Mesenchymal stem cell (in vitro differentiated cells and primary cell): ENCODE results near the gene EGFL6.
"Not testable (repeated sequence)": the region's sequence is repeated elsewhere in the genome, so short reads cannot be mapped to it uniquely, and the experiment has no call there.

Experiments
- DNase-seq: peaks from one replicate; pipeline ENCODE4 v3.0.0-alpha.2; 2013
- H2AFZ ChIP-seq: one replicate; pipeline ENCODE4 v1.6.1; 2013; ENCODE audit warnings: low read depth, mild to moderate bottlenecking, control low read depth, inconsistent platforms, low read length, moderate library complexity
- H2AK5ac ChIP-seq: 2 replicates; pipeline ENCODE4 v1.6.1; 2013; ENCODE audit warnings: low read length, moderate library complexity, mild to moderate bottlenecking, inconsistent platforms; ENCODE audit not compliant: severe bottlenecking
- H2BK120ac ChIP-seq: one replicate; pipeline ENCODE4 v1.6.1; 2013; ENCODE audit warnings: low read depth, mild to moderate bottlenecking, inconsistent platforms, low read length, moderate library complexity
- H2BK12ac ChIP-seq, 2 experiments: one replicate each; pipeline ENCODE4 v1.6.1; 2013; ENCODE audit warnings: inconsistent platforms in 2 of 2, low read length in 2 of 2, mild to moderate bottlenecking in 2 of 2, moderate library complexity in 2 of 2, control low read depth in 1 of 2
- H2BK15ac ChIP-seq: one replicate; pipeline ENCODE4 v1.6.1; 2013; ENCODE audit warnings: mild to moderate bottlenecking, low read depth, inconsistent platforms; ENCODE audit not compliant: poor library complexity, severe bottlenecking
- H2BK5ac ChIP-seq: 2 replicates; pipeline ENCODE4 v1.6.1; 2013; ENCODE audit warnings: low read depth, mild to moderate bottlenecking, low read length, control low read depth, inconsistent platforms; ENCODE audit not compliant: poor library complexity, severe bottlenecking
- H3K14ac ChIP-seq, 2 experiments: one replicate each; pipeline ENCODE4 v1.6.1; 2013; ENCODE audit warnings: inconsistent platforms in 2 of 2, low read length in 2 of 2, control low read depth in 1 of 2, mild to moderate bottlenecking in 1 of 2, moderate library complexity in 1 of 2
- H3K18ac ChIP-seq, 2 experiments: one replicate each; pipeline ENCODE4 v1.6.1; 2013; ENCODE audit warnings: inconsistent platforms in 2 of 2, low read length in 2 of 2, control low read depth in 1 of 2, low read depth in 1 of 2, mild to moderate bottlenecking in 1 of 2
- H3K23ac ChIP-seq, 2 experiments: one replicate each; pipeline ENCODE4 v1.6.1; 2013; ENCODE audit warnings: inconsistent platforms in 2 of 2, low read length in 2 of 2, mild to moderate bottlenecking in 2 of 2, moderate library complexity in 2 of 2, control low read depth in 1 of 2
- H3K27ac ChIP-seq: 2 replicates; pipeline ENCODE4 v1.5.1; 2013; ENCODE audit warnings: mild to moderate bottlenecking, moderate library complexity, low read length, control low read depth, inconsistent platforms; ENCODE audit not compliant: poor library complexity, severe bottlenecking
- H3K27me3 ChIP-seq, 2 experiments: 2 replicates each; pipeline versions ENCODE4 v1.6.1 to v1.7.0; 2013; ENCODE audit warnings: low read length in 2 of 2, mild to moderate bottlenecking in 2 of 2, moderate library complexity in 2 of 2, control low read depth in 1 of 2, inconsistent platforms in 1 of 2; ENCODE audit not compliant: control insufficient read depth in 1 of 2, insufficient read depth in 1 of 2
- H3K36me3 ChIP-seq, 2 experiments: 2 replicates each; pipeline versions ENCODE4 v1.6.1 to v1.7.0; 2013; ENCODE audit warnings: low read length in 2 of 2, control low read depth in 1 of 2, inconsistent platforms in 1 of 2, low read depth in 1 of 2, mild to moderate bottlenecking in 1 of 2; ENCODE audit not compliant: insufficient read depth in 2 of 2, control insufficient read depth in 1 of 2
- H3K4ac ChIP-seq, 2 experiments: one replicate each; pipeline ENCODE4 v1.6.1; 2013; ENCODE audit warnings: inconsistent platforms in 2 of 2, low read length in 2 of 2, mild to moderate bottlenecking in 2 of 2, moderate library complexity in 2 of 2, control low read depth in 1 of 2, low read depth in 1 of 2
- H3K4me1 ChIP-seq: 2 replicates; pipeline ENCODE4 v1.6.1; 2013; ENCODE audit warnings: low read depth, low read length, control low read depth; ENCODE audit not compliant: control insufficient read depth, insufficient read depth
- H3K4me2 ChIP-seq: 2 replicates; pipeline ENCODE4 v1.6.1; 2013; ENCODE audit warnings: low read length, mild to moderate bottlenecking, inconsistent platforms; ENCODE audit not compliant: poor library complexity, severe bottlenecking
- H3K4me3 ChIP-seq, 2 experiments: 2 replicates each; pipeline versions ENCODE4 v1.5.1 to v1.7.0; 2013; ENCODE audit warnings: low read length in 2 of 2, mild to moderate bottlenecking in 2 of 2, control low read depth in 1 of 2, low read depth in 1 of 2; ENCODE audit not compliant: insufficient read depth in 1 of 2
- H3K79me1 ChIP-seq: replicated peaks from 2 replicates; pipeline ENCODE4 v1.6.1; 2013; ENCODE audit warnings: mild to moderate bottlenecking, control low read depth, low read length, inconsistent platforms; ENCODE audit not compliant: poor library complexity, severe bottlenecking
- H3K9ac ChIP-seq: 2 replicates; pipeline ENCODE4 v1.7.0; 2013; ENCODE audit warnings: mild to moderate bottlenecking, low read length, moderate library complexity
- H3K9me3 ChIP-seq: 2 replicates; pipeline ENCODE4 v1.7.0; 2013; ENCODE audit warnings: mild to moderate bottlenecking, low read length; ENCODE audit not compliant: control insufficient read depth
- H4K8ac ChIP-seq: one replicate; pipeline ENCODE4 v1.6.1; 2013; ENCODE audit warnings: inconsistent platforms, mild to moderate bottlenecking, low read length, moderate library complexity
- H4K91ac ChIP-seq: one replicate; pipeline ENCODE4 v1.6.1; 2013; ENCODE audit warnings: mild to moderate bottlenecking, low read length, inconsistent platforms
- WGBS: methylation state at CpG from one replicate; pipeline ENCODE4 v1.1.7; 2013; ENCODE audit warnings: mixed read lengths; 5-methylcytosine and 5-hydroxymethylcytosine counted together

The EGFL6 gene

GRCh38 chrX:13627306-13627705 is 57.9 kb downstream of the EGFL6 start:
- no peak overlapping the region for H3K18ac ChIP-seq

GRCh38 chrX:13637224-13637623 is 67.8 kb downstream of the EGFL6 start:
- DNase-seq, H3K36me3 ChIP-seq, H2BK5ac ChIP-seq, H2BK12ac ChIP-seq, H3K14ac ChIP-seq, H3K4me2 ChIP-seq, H2BK15ac ChIP-seq, H3K4ac ChIP-seq, H3K79me1 ChIP-seq, H3K18ac ChIP-seq, H3K27ac ChIP-seq, H3K4me1 ChIP-seq, H4K91ac ChIP-seq, H3K9ac ChIP-seq, H3K23ac ChIP-seq, H2AFZ ChIP-seq, H2AK5ac ChIP-seq, H2BK120ac ChIP-seq, H3K4me3 ChIP-seq, H4K8ac ChIP-seq: not testable (repeated sequence)
- H3K9me3 ChIP-seq, result peaks cover 33% of the 10 kb centered on the region
- peaks cover 0 to 41% of the 10 kb centered on the region in 2 experiments for H3K27me3 ChIP-seq
- WGBS, result 93% methylated on average over 8 of the region's 9 CpGs

More at GRCh38 chrX:13627306-13627705, 57.9 kb downstream of the EGFL6 start:
- no peak overlapping the region for H3K4me2 ChIP-seq
- no peaks in the 10 kb centered on the region for H3K4me1 ChIP-seq
- H2BK120ac ChIP-seq, result no peak overlapping the region
- H4K91ac ChIP-seq, result no peak overlapping the region
- no peak for DNase-seq
- H3K36me3 ChIP-seq, result no peaks in the 10 kb centered on the region
- H2BK12ac ChIP-seq, result no peak overlapping the region
- no peak overlapping the region for H2AK5ac ChIP-seq
- WGBS, result 97% methylated on average over 6 of the region's 8 CpGs
- no peaks in the 10 kb centered on the region for H3K79me1 ChIP-seq
- H3K27me3 ChIP-seq, result peaks cover 0 to 43% of the 10 kb centered on the region in 2 experiments
- H3K14ac ChIP-seq, result no peak overlapping the region
- H3K4ac ChIP-seq, result no peak overlapping the region
- no peak overlapping the region for H3K9ac ChIP-seq
- H4K8ac ChIP-seq, result no peak overlapping the region
- peaks cover 13% of the 10 kb centered on the region for H3K9me3 ChIP-seq
- H3K4me3 ChIP-seq, result no peak overlapping the region
- H2BK5ac ChIP-seq, result no peak overlapping the region
- H3K23ac ChIP-seq, result no peak overlapping the region
- H3K27ac ChIP-seq, result no peak overlapping the region
- H2BK15ac ChIP-seq, result no peak overlapping the region
- no peak overlapping the region for H2AFZ ChIP-seq

GRCh38 chrX:13638021-13638420 is 68.6 kb downstream of the EGFL6 start:
- Histone ChIP-seq H4K91ac (no peak overlapping the region), H2BK12ac (no peak overlapping the region), H3K14ac (no peak overlapping the region), H3K4me1 (no peaks in the 10 kb centered on the region), H3K18ac (no peak overlapping the region), H2BK120ac (no peak overlapping the region), H3K27me3 (peaks cover 0 to 44% of the 10 kb centered on the region in 2 experiments), H2BK15ac (no peak overlapping the region), H3K27ac (no peak overlapping the region), H2AK5ac (no peak overlapping the region), H3K9me3 (peaks cover 33% of the 10 kb centered on the region), H3K4me2 (no peak overlapping the region), H4K8ac (no peak overlapping the region), H3K36me3 (no peaks in the 10 kb centered on the region), H3K23ac (no peak overlapping the region), H3K9ac (no peak overlapping the region), H3K4ac (no peak overlapping the region), H2BK5ac (no peak overlapping the region), H2AFZ (no peak overlapping the region), H3K79me1 (no peaks in the 10 kb centered on the region), H3K4me3 (no peak overlapping the region)
- 89% methylated on average over 1 of the region's 1 CpG for WGBS
- DNase-seq, result no peak

GRCh38 chrX:13638826-13639225 is 69.4 kb downstream of the EGFL6 start:
- Histone ChIP-seq H2BK120ac (no peak overlapping the region), H4K8ac (no peak overlapping the region), H3K4me3 (no peak overlapping the region), H3K14ac (no peak overlapping the region), H4K91ac (no peak overlapping the region), H3K9ac (no peak overlapping the region), H2AK5ac (no peak overlapping the region), H3K4ac (no peak overlapping the region), H3K27me3 (peaks cover 0 to 45% of the 10 kb centered on the region in 2 experiments), H3K23ac (no peak overlapping the region), H3K79me1 (no peaks in the 10 kb centered on the region), H3K4me1 (no peaks in the 10 kb centered on the region), H2BK5ac (no peak overlapping the region), H3K4me2 (no peak overlapping the region), H3K9me3 (peaks cover 33% of the 10 kb centered on the region), H2BK15ac (no peak overlapping the region), H3K18ac (no peak overlapping the region), H3K36me3 (no peaks in the 10 kb centered on the region), H3K27ac (no peak overlapping the region), H2AFZ (no peak overlapping the region), H2BK12ac (no peak overlapping the region)
- 30% methylated on average over 2 of the region's 3 CpGs for WGBS
- no peak for DNase-seq
